ENCODE measurements around the gene CADM1.

DNA sequence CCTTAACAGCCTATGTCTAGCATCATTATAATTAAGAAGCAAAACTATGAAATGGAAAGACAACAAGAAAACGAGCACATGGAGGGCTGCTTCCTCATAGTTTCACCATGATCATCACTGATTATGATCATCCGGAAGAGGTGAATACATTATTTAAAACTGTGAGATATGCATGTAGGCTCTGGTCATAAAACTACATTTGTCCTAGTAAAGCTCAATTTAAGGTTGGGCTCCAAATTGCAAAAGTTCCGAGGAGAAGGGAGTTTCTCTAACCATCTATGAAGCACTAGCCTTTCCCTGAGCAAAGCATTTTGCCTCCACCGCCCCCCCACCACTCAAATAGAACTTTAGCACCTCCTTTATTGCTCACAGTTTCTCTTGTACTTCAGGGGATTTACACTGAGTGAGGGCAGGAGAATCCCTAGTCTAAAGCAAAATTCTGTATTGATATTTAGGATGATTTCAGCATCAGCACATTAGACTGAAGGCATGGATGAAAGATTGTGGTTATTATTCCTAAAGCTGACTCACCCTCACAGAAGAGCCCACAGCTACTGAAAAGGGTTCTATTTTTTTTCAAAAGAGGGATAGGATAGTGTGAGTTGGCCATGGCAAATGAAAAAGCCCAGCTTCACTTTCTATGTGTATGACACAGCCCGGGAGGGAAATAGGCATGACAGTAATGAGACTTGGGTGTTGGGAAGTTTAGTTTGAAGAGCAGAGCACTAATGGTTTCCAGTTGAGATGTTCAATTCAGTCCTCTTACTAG is 203.4 kb downstream of the CADM1 start:
- TF ChIP-seq, protein P1, sequence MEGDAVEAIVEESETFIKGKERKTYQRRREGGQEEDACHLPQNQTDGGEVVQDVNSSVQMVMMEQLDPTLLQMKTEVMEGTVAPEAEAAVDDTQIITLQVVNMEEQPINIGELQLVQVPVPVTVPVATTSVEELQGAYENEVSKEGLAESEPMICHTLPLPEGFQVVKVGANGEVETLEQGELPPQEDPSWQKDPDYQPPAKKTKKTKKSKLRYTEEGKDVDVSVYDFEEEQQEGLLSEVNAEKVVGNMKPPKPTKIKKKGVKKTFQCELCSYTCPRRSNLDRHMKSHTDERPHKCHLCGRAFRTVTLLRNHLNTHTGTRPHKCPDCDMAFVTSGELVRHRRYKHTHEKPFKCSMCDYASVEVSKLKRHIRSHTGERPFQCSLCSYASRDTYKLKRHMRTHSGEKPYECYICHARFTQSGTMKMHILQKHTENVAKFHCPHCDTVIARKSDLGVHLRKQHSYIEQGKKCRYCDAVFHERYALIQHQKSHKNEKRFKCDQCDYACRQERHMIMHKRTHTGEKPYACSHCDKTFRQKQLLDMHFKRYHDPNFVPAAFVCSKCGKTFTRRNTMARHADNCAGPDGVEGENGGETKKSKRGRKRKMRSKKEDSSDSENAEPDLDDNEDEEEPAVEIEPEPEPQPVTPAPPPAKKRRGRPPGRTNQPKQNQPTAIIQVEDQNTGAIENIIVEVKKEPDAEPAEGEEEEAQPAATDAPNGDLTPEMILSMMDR (optimal IDR thresholded peaks at IDR 0.05 in 1 of 3, IDR thresholded peaks at IDR 0.05 in 1 of 3, conservative IDR thresholded peaks at IDR 0.05 in 1 of 3; ENCODE audit: extremely low read depth in 1 of 3, insufficient read depth in 2 of 3, low read length in 3 of 3), result no peak
- TF ChIP-seq EZH2 (IDR thresholded peaks at IDR 0.05; ENCODE audit: low read length), result no peak

Measured in keratinocyte (primary cell).